Heart right ventricle (tissue), 16 donors: ENCODE data around the gene TBC1D14. TPM values are rescaled to one million over a fixed set of nuclear protein-coding genes. Genes with fewer than 3 reads are reported as not detected.

Source experiments
- ATAC-seq, 8 donors: fragments of 200-7000 bp; cut with Tn5 transposase; one replicate each; pipeline ENCODE4 v1.9.1; 2020; ENCODE audit warnings: mild to moderate bottlenecking in 8 of 8, moderate library complexity in 8 of 8, moderate number of reproducible peaks in 1 of 8
- DNase-seq, 2 donors: peaks; one replicate each; pipeline ENCODE4 v3.0.0-alpha.2; 2020
- H3K27ac ChIP-seq, 10 donors: fragments of 200-600 bp; sonication (generic) in 2 of 10; one replicate each; pipeline versions ENCODE4 v1.5.0 to v1.8.0; 2020 to 2022; ENCODE audit warnings: mild to moderate bottlenecking in 3 of 10
- H3K27me3 ChIP-seq, 7 donors: fragments of 200-600 bp; one replicate each; pipeline ENCODE4 v1.8.0; 2021 to 2022; ENCODE audit warnings: mild to moderate bottlenecking in 2 of 7
- H3K36me3 ChIP-seq, 9 donors: fragments of 200-600 bp; sonication (generic) in 1 of 9; one replicate each; pipeline versions ENCODE4 v1.5.0 to v1.8.0; 2020 to 2022; ENCODE audit warnings: mild to moderate bottlenecking in 2 of 9
- H3K4me1 ChIP-seq, 9 donors: fragments of 200-600 bp; sonication (generic) in 1 of 9; one replicate each; pipeline versions ENCODE4 v1.5.0 to v1.8.0; 2020 to 2022; ENCODE audit warnings: mild to moderate bottlenecking in 4 of 9
- H3K4me3 ChIP-seq, 10 donors: fragments of 200-600 bp; sonication (generic) in 2 of 10; one replicate each; pipeline versions ENCODE4 v1.5.0 to v1.8.0; 2020 to 2022; ENCODE audit warnings: mild to moderate bottlenecking in 7 of 10, moderate library complexity in 2 of 10
- H3K9me3 ChIP-seq, 11 donors: fragments of 200-600 bp in 10 of 11; sonication (generic) in 2 of 11; one replicate each; pipeline versions ENCODE4 v1.5.0 to v1.8.0; 2013 to 2022; ENCODE audit warnings: mild to moderate bottlenecking in 2 of 11, control low read depth in 1 of 11, moderate library complexity in 1 of 11
- WGBS, 2 donors: extraction: QIAGEN DNeasy Blood & Tissue Kit; methylation state at CpG; one replicate each; pipeline ENCODE4 v1.1.7; 2013; ENCODE audit warnings: inconsistent platforms in 1 of 2; 5-methylcytosine and 5-hydroxymethylcytosine counted together
- intact Hi-C, 10 donors: fragments of 100-400 bp; cut with DNase I; formaldehyde crosslinking; loops; one replicate each; pipeline versions ENCODE4 v1.11.1 to v1.14.2; 2022
- polyA plus RNA-seq, 2 donors: library from polyadenylated mRNA; stranded (reverse); fragments of 200-250 nt; gene quantifications; one replicate each; pipeline ENCODE4 v1.2.3, GENCODE V29; 2013
- total RNA-seq, 10 donors: library from RNA; stranded (reverse); fragmentation: NEBNext Ultra II Directional in 3 of 10; extraction: Animal tissue kit (Norgen Biotek cat#: 25700) in 3 of 10; gene quantifications; one replicate each; pipeline versions ENCODE4 v1.2.1 to v1.2.4, GENCODE V29; 2021 to 2023
- TF ChIP-seq, protein P1 (sequence below), 9 donors: fragments of 200-600 bp; sonication (generic) in 2 of 9; IDR thresholded peaks; one replicate each; pipeline versions ENCODE4 v1.5.0 to v1.8.0; 2021 to 2022; ENCODE audit warnings: antibody characterized with exemption in 9 of 9, mild to moderate bottlenecking in 5 of 9, moderate library complexity in 1 of 9
- donor health status: Arrhythmogenic right ventricular cardiomyopathy.
- donor health status: ischemic (EF 13 %, LVEDD 7.1; RV severe dilation, severe dysfunction).
- donor health status: healthy with polysubstance abuse.
- donor health status: DM: no; HTN: yes; CAD: no.
- donor health status: DM: no; HTN: no; CAD: no.
- donor health status: ischemic (EF 25% LVEDD 6.9; RV normal size, moderate dysfunction).
- donor health status: ischemic (EF 25% LVEDD 5.7; RV mildly dilated, moderate dysfunction).
- donor health status: healthy.
- donor health status: DM: yes; HTN: yes; CAD: no.
- donor health status: Ischemic cardiomyopathy.
- donor health status: ischemic (EF 35%, LVEDD 5.7; RV mildly dilated, moderate dysfunction).
- donor health status: nonischemic (EF 11% LVEDD 7.7; RV severe dilation, severe dysfunction).
- donor health status: DM: yes; HTN: yes; CAD: no.
- donor health status: PGD.
- donor health status: ischemic (EF 29% LVEDD 5.4; RV normal size, mild dysfunction).
- donor health status: nonischemic (EF 23%, LVEDD 6.1; RV moderate dilation, normal function).

The TBC1D14 gene
- total and polyA plus RNA-seq, 12 donors = 10.5 to 43.7 (median 32.6) TPM

DNA sequence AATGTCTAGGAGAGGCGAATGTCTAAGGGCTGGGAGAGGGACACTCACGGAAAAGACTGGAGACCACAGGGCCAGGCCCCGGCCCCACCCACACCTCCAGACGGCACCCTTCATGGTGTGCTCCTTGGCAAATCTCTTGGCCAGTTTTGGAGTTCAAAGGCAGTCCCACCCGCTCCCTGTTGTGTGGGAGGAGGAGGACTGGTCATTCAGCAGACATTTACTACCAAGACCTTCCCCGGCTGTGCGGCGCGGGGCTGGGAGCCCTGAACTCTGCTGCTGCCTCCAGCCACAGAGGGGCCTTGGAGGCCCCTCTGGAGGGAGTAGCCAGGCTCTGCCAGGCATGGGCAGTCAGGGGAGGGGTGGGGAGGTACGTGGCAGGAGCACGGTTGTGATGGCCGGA, 8.7 kb upstream of the TBC1D14 start:
- H3K27me3 ChIP-seq = no peaks in the 10 kb centered on the region
- no peaks in the 10 kb centered on the region for H3K36me3 ChIP-seq
- DNase-seq (no peak), ATAC-seq (peak in 2 of 8 donors; percentile 13 to 26)
- no peak overlapping the region for H3K4me3 ChIP-seq
- TF ChIP-seq, protein P1, sequence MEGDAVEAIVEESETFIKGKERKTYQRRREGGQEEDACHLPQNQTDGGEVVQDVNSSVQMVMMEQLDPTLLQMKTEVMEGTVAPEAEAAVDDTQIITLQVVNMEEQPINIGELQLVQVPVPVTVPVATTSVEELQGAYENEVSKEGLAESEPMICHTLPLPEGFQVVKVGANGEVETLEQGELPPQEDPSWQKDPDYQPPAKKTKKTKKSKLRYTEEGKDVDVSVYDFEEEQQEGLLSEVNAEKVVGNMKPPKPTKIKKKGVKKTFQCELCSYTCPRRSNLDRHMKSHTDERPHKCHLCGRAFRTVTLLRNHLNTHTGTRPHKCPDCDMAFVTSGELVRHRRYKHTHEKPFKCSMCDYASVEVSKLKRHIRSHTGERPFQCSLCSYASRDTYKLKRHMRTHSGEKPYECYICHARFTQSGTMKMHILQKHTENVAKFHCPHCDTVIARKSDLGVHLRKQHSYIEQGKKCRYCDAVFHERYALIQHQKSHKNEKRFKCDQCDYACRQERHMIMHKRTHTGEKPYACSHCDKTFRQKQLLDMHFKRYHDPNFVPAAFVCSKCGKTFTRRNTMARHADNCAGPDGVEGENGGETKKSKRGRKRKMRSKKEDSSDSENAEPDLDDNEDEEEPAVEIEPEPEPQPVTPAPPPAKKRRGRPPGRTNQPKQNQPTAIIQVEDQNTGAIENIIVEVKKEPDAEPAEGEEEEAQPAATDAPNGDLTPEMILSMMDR (IDR thresholded peaks at IDR 0.05) = no peak
- no peaks in the 10 kb centered on the region for H3K9me3 ChIP-seq
- no peak overlapping the region for H3K27ac ChIP-seq
- WGBS, 2 donors = 82 to 88% methylated on average over 12 of the region's 12 CpGs
- H3K4me1 ChIP-seq = peaks cover 0 to 7% (median 3%) of the 10 kb centered on the region in 9 donors
- intact Hi-C loops = loop anchor here in 2 of 10 donors (5.0 to 10.0 kb wide), 2 partner anchors 171 to 174 kb away; no protein-coding TSS in a partner anchor

DNA sequence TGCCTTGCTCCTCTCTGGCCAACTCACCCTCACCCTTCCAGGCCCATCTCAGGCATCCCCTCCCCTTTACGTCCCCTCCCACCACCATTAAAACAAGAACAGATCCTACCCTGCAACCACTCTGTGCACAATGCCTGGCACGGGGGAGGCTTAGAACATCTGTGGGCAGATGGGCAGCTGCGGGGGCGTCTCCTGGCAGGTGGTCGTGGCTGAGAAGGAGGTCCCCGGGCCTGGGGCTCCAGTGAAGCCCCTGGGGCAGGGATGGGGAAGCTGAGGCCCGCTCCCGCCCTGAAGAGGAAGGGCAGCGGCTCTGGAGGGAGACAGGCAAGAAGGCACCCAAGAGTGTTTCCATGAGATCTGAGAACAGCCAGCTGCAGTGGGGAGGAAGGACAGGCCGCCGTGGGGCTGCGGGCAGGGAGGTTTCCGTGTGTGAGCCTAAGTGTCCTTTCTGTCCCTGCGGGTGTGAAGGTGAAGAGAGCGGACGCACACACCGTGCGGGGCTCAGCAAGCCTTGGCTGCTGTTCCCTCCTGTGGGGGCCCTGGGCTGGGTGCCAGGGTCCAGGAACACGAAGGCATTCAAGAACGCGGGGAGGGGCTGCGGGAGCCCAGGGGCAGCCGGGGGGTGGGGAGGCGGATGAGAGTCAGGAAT, 7.8 kb upstream of the TBC1D14 start:
- no peaks in the 10 kb centered on the region for H3K36me3 ChIP-seq
- H3K27me3 ChIP-seq = peaks cover 0 to under 1% (median 0%) of the 10 kb centered on the region in 7 donors
- H3K4me1 ChIP-seq = peaks cover 0 to 7% (median 3%) of the 10 kb centered on the region in 9 donors
- intact Hi-C loops = loop anchor here in 2 of 10 donors (5.0 to 10.0 kb wide), 2 partner anchors 171 to 173 kb away; no protein-coding TSS in a partner anchor
- no peak overlapping the region for H3K4me3 ChIP-seq
- WGBS, 2 donors = 37 to 43% methylated on average over 24 of the region's 24 CpGs
- H3K9me3 ChIP-seq = no peaks in the 10 kb centered on the region
- peak overlapping the region in 1 of 10 donors; percentile 30 for H3K27ac ChIP-seq
- no peak for DNase-seq
- peak; percentile 16 to 48 (median 40) for ATAC-seq
- TF ChIP-seq, protein P1 (IDR thresholded peaks at IDR 0.05) = no peak

DNA sequence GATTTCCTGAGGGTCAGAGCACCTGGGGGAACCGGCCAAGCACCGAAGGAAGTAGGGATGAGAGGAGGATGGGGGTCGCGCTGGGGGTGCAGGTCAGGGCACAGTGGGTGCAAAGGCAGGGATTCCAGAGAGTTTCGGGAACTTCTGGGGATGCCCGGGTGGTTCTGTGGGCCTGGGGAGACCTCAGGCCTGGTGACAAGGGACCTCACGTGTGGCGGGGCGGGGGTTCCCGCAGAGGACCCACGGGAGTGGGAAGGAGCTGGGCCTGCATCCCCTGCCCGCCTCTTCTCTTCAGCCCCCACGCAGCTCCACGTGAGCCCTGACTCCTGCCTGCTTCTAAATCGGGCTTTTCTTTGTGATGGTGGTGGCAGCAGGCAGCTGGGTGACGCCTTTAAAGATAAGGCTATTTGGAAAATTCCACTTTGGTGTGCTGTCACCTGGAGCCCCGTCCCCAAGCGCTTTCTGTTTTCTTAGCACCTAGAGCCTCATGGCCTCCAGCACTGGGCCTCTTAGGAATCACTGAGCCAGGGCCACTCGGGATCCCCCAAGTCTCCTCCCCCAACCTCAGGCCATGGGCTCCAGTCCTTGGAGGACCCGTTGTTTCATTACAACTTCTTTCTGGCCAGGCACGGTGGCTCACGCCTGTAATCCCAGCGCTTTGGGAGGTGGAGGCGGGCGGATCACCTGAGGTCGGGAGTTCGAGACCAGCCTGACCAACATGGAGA, 7.1 kb upstream of the TBC1D14 start:
- H3K4me1 ChIP-seq = peaks cover 0 to 7% (median 4%) of the 10 kb centered on the region in 9 donors
- H3K27me3 ChIP-seq = peaks cover 0 to 6% (median 0%) of the 10 kb centered on the region in 7 donors
- DNase-seq (no peak), ATAC-seq (peak; percentile 9 to 63 (median 21))
- intact Hi-C loops = loop anchor here in 2 of 10 donors (5.0 to 10.0 kb wide), 2 partner anchors 170 to 172 kb away; no protein-coding TSS in a partner anchor
- H3K4me3 ChIP-seq = no peak overlapping the region
- TF ChIP-seq, protein P1 (IDR thresholded peaks at IDR 0.05) = no peak
- 66 to 69% methylated on average over 27 of the region's 27 CpGs for whole genome bisulfite sequencing, 2 donors
- peak overlapping the region in 1 of 10 donors; percentile 30 for H3K27ac ChIP-seq
- no peaks in the 10 kb centered on the region for H3K9me3 ChIP-seq
- no peaks in the 10 kb centered on the region for H3K36me3 ChIP-seq
